SU-DHL-6 (cell line): ENCODE measurements around the gene TP63.
A peak's percentile ranks its signal among the peaks of the same experiment; 100 is the strongest.

ENCODE experiments used
- H2AFZ ChIP-seq: fragments of 200-600 bp; sonication (generic); 2 replicates; pipeline ENCODE4 v1.6.1; 2014; ENCODE audit warnings: low read depth, mild to moderate bottlenecking, moderate library complexity, mixed read lengths, antibody characterized with exemption, low read length; ENCODE audit not compliant: severe bottlenecking
- H3F3A ChIP-seq: fragments of 200-600 bp; shearing (Covaris generic); 2 replicates; pipeline ENCODE4 v1.6.0; 2016; ENCODE audit warnings: antibody characterized with exemption, mild to moderate bottlenecking; ENCODE audit not compliant: insufficient read depth
- H3K27ac ChIP-seq: fragments of 200-600 bp; sonication (generic); 2 replicates; pipeline ENCODE4 v1.5.1; 2016; ENCODE audit warnings: low read depth, mild to moderate bottlenecking, low read length, moderate library complexity, mixed read lengths
- H3K27me3 ChIP-seq: fragments of 200-600 bp; sonication (generic), shearing (Covaris generic); 2 replicates; pipeline ENCODE4 v1.6.0; 2014; ENCODE audit warnings: mild to moderate bottlenecking, low read length
- H3K36me3 ChIP-seq: fragments of 200-600 bp; sonication (generic); 2 replicates; pipeline ENCODE4 v1.6.1; 2014; ENCODE audit warnings: mild to moderate bottlenecking, low read length, mixed read lengths
- H3K4me2 ChIP-seq: fragments of 300-600, 200-600 bp; shearing (Covaris generic), sonication (generic); 2 replicates; pipeline ENCODE4 v1.6.0; 2014; ENCODE audit warnings: low read length, low read depth, mild to moderate bottlenecking; ENCODE audit not compliant: poor library complexity, severe bottlenecking
- H3K4me3 ChIP-seq: fragments of 200-600 bp; sonication (generic); 2 replicates; pipeline ENCODE4 v1.5.1; 2014; ENCODE audit warnings: antibody characterized with exemption, low read length, mild to moderate bottlenecking, mixed read lengths; ENCODE audit not compliant: insufficient read depth, poor library complexity, severe bottlenecking
- H3K79me2 ChIP-seq: fragments of 200-600 bp; sonication (generic); 2 replicates; pipeline ENCODE4 v1.6.1; 2014; ENCODE audit warnings: mild to moderate bottlenecking, low read length, moderate library complexity; ENCODE audit not compliant: insufficient read depth
- H3K9ac ChIP-seq: fragments of 200-600 bp; sonication (generic); 2 replicates; pipeline ENCODE4 v1.7.0; 2014; ENCODE audit warnings: mild to moderate bottlenecking, low read length
- H3K9me2 ChIP-seq: fragments of 200-600 bp; sonication (generic); replicated peaks from 2 replicates; pipeline ENCODE4 v1.6.1; 2014; ENCODE audit warnings: low read length; ENCODE audit not compliant: insufficient read depth
- H3K9me3 ChIP-seq: fragments of 200-600 bp; sonication (generic); 2 replicates; pipeline ENCODE4 v1.6.1; 2014; ENCODE audit warnings: low read length, mixed read lengths; ENCODE audit not compliant: insufficient read depth
- H4K20me1 ChIP-seq: fragments of 200-600 bp; sonication (generic); 2 replicates; pipeline ENCODE4 v1.6.1; 2014; ENCODE audit warnings: low read depth, mild to moderate bottlenecking, antibody characterized with exemption, low read length, moderate library complexity, mixed read lengths
- CTCF ChIP-seq: fragments of 200-600 bp; sonication (generic); IDR thresholded peaks from one replicate; pipeline ENCODE4 v1.5.1; 2017; ENCODE audit warnings: antibody characterized with exemption, mild to moderate bottlenecking, low read length, moderate library complexity; ENCODE audit not compliant: insufficient read depth, poor library complexity, severe bottlenecking
- EZH2phosphoT487 ChIP-seq: fragments of 200-600 bp; sonication (generic), shearing (Covaris generic); conservative IDR thresholded peaks from 2 replicates; pipeline ENCODE4 v1.6.1; 2018; ENCODE audit warnings: mild to moderate bottlenecking, antibody characterized with exemption, low read length, moderate library complexity, mixed read lengths

The TP63 gene

GRCh38 chr3:189708375-189708774 is 77.2 kb downstream of the TP63 start:
- Histone ChIP-seq H3K79me2 (no peaks in the 10 kb centered on the region), H3K9ac (no peak overlapping the region), H3K9me3 (no peaks in the 10 kb centered on the region), H3K4me2 (peak overlapping the region; percentile 12), H4K20me1 (no peaks in the 10 kb centered on the region), H3K9me2 (no peaks in the 10 kb centered on the region), H3F3A (no peaks in the 10 kb centered on the region), H3K4me3 (no peak overlapping the region), H2AFZ (no peak overlapping the region), H3K36me3 (no peaks in the 10 kb centered on the region), H3K27ac (no peak overlapping the region), H3K27me3 (no peaks in the 10 kb centered on the region)
- no peak for TF ChIP-seq EZH2phosphoT487
- no peak for TF ChIP-seq CTCF

- Histone ChIP-seq H3K27me3 (no peaks in the 10 kb centered on the region), H3K9me3 (no peaks in the 10 kb centered on the region), H3K79me2 (no peaks in the 10 kb centered on the region), H2AFZ (no peak overlapping the region), H3K4me3 (no peak overlapping the region), H4K20me1 (no peaks in the 10 kb centered on the region), H3K9me2 (no peaks in the 10 kb centered on the region), H3K36me3 (no peaks in the 10 kb centered on the region), H3K4me2 (no peak overlapping the region), H3K9ac (no peak overlapping the region), H3F3A (no peaks in the 10 kb centered on the region), H3K27ac (no peak overlapping the region)
- no peak for TF ChIP-seq CTCF
- TF ChIP-seq EZH2phosphoT487 = no peak
These were observed 79.6 kb downstream of the TP63 start for GRCh38 chr3:189710620-189711402.

GRCh38 chr3:189712906-189713483 is 81.8 kb downstream of the TP63 start:
- Histone ChIP-seq H3K27ac (no peak overlapping the region), H3K9me3 (no peaks in the 10 kb centered on the region), H3K36me3 (no peaks in the 10 kb centered on the region), H3F3A (no peaks in the 10 kb centered on the region), H3K9me2 (no peaks in the 10 kb centered on the region), H2AFZ (no peak overlapping the region), H3K4me2 (no peak overlapping the region), H3K4me3 (no peak overlapping the region), H3K27me3 (no peaks in the 10 kb centered on the region), H4K20me1 (no peaks in the 10 kb centered on the region), H3K9ac (no peak overlapping the region), H3K79me2 (no peaks in the 10 kb centered on the region)
- no peak for TF ChIP-seq EZH2phosphoT487
- no peak for TF ChIP-seq CTCF
